SK-N-MC (cell line): ENCODE measurements around the gene MCL1.

ENCODE experiments used
- EZH2 ChIP-seq: fragments of 200-600 bp; sonication (generic); IDR thresholded peaks from one replicate; pipeline ENCODE4 v1.6.1; 2017; ENCODE audit warnings: antibody characterized with exemption
- POLR2AphosphoS5 ChIP-seq: IDR thresholded peaks from 2 replicates; pipeline ENCODE4 v1.6.1; 2012; ENCODE audit warnings: mild to moderate bottlenecking, low read depth, low read length, borderline replicate concordance

DNA sequence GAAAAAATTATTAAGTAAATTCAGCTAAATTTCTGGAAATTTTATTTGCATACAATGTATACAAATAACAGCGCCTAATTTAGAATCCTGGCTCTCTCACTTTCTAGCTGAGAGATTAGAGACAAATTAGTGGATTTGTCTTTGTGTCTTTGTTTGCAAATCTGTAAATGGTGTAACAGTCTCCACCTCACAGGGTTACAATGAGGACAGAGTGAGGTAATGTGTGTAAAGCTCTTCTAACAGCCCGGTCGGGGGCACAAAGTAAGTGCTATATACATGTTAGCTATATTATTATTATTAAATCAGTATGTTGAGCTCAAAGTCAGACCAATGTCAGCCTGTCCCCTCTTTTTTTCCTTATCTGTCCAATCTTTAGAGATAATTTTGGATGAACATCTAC lies 35.2 kb downstream of the MCL1 start:
- TF ChIP-seq POLR2AphosphoS5, result no peak
- TF ChIP-seq EZH2, result no peak
